ENCODE data around the gene CPS1. TPM values are rescaled to one million over a fixed set of nuclear protein-coding genes. Genes with fewer than 3 reads are reported as not detected.

CPS1 gene
- total RNA-seq, 1 experiment from 2014 or later, result 0.84 TPM

DNA sequence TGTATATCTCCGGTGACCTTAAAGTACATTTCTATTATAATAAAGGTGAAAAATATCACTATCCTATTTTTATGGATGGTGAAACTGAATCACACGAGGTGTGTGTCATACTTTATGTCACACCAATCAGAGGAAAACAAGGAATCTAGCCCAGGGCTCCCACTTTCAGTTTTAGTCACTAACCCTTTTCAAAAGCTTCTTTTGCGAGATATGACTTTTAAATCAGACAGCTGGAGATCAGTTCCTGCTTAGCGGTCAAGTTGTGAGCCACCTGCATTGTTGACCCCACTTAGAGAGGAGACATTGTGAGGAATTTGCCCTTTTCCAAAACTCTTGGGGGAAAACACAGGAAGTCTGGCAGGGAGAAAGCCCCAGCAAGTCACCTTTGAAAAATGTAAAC is 70.5 kb downstream of the CPS1 start:
- H3K27ac Mint-ChIP-seq (ENCODE audit: unreplicated experiment), result no peak overlapping the region
- CTCF ChIA-PET, result no interaction called here

DNA sequence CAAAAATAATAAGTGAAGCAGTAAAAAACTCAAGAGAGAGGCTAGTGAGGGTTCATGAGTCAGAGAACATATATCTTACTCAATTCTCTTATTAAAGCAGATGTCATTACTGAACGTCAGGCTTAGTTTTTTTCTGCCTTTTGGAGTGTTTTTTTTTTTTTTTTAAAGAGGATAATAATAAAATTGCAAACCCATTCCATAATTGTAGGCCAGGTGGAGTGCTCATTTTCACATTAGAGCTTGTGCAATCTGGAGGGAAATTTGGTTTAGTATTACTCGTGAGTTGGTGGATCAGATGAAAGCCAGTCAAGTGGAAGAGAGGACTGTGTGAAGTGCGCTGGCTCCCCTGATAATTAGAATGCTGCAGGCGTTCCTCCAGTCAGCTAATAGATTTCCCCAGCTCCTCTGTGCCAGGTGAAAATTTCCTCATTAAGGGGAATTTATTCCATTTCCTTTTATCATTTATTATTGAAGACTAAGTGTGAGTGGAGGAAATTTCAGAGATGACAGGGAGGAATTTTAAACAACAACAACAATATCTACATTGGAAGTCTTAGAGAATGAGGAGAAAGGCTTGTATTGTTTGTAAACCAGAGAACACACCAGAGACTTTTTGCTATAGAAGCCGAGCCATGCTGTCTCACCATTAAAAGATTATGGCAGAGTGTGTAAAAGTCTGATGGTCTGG is 74.6 kb downstream of the CPS1 start:
- no peak overlapping the region for H3K4me3 Mint-ChIP-seq (ENCODE audit: unreplicated experiment)
- no peak for DNase-seq
- no TSS peak for BruUV-seq (replicated peaks)
- H3K27me3 Mint-ChIP-seq (ENCODE audit: insufficient read depth, unreplicated experiment), result peaks cover 2% of the 10 kb centered on the region
- TF ChIP-seq, protein P1, sequence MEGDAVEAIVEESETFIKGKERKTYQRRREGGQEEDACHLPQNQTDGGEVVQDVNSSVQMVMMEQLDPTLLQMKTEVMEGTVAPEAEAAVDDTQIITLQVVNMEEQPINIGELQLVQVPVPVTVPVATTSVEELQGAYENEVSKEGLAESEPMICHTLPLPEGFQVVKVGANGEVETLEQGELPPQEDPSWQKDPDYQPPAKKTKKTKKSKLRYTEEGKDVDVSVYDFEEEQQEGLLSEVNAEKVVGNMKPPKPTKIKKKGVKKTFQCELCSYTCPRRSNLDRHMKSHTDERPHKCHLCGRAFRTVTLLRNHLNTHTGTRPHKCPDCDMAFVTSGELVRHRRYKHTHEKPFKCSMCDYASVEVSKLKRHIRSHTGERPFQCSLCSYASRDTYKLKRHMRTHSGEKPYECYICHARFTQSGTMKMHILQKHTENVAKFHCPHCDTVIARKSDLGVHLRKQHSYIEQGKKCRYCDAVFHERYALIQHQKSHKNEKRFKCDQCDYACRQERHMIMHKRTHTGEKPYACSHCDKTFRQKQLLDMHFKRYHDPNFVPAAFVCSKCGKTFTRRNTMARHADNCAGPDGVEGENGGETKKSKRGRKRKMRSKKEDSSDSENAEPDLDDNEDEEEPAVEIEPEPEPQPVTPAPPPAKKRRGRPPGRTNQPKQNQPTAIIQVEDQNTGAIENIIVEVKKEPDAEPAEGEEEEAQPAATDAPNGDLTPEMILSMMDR (IDR thresholded peaks at IDR 0.05; ENCODE audit: insufficient read depth in 1 of 2, low read depth in 1 of 2, low read length in 1 of 2, severe bottlenecking in 1 of 2, unreplicated experiment in 1 of 2), result no peak
- H3K4me1 Mint-ChIP-seq (ENCODE audit: low read depth, unreplicated experiment), result no peaks in the 10 kb centered on the region
- no peak overlapping the region for H3K27ac Mint-ChIP-seq (ENCODE audit: unreplicated experiment)
- Histone ChIP-seq H3K27me3 (replicated peaks; ENCODE audit: control insufficient read depth, insufficient read depth, low read length) (no peaks in the 10 kb centered on the region), H3K4me1 (no peaks in the 10 kb centered on the region), H3K36me3 (ENCODE audit: control insufficient read depth, insufficient read depth, low read length) (no peaks in the 10 kb centered on the region), H3K4me3 (ENCODE audit: low read depth, low read length) (no peak overlapping the region), H3K9me3 (no peaks in the 10 kb centered on the region)
- intact Hi-C loops (cut with micrococcal nuclease; ENCODE audit: unreplicated experiment), result no loop called here
- CTCF ChIA-PET, result no interaction called here
- POLR2A ChIA-PET, result interaction anchor here (0.7 kb wide), 1 partner anchor 77 kb away, joined by 8 read pairs; no protein-coding TSS in a partner anchor
- H3K9me3 Mint-ChIP-seq (ENCODE audit: unreplicated experiment), result no peaks in the 10 kb centered on the region
- no peaks in the 10 kb centered on the region for H3K36me3 Mint-ChIP-seq (ENCODE audit: insufficient read depth, unreplicated experiment)

More for the DNA sequence above, 70.5 kb downstream of the CPS1 start:
- TF ChIP-seq, protein P1 (IDR thresholded peaks at IDR 0.05; ENCODE audit: insufficient read depth in 1 of 2, low read depth in 1 of 2, low read length in 1 of 2, severe bottlenecking in 1 of 2, unreplicated experiment in 1 of 2), result no peak
- no peak for DNase-seq
- POLR2A ChIA-PET, result no interaction called here
- Histone ChIP-seq H3K4me1 (no peaks in the 10 kb centered on the region), H3K36me3 (ENCODE audit: control insufficient read depth, insufficient read depth, low read length) (no peaks in the 10 kb centered on the region), H3K4me3 (ENCODE audit: low read depth, low read length) (no peak overlapping the region), H3K9me3 (no peaks in the 10 kb centered on the region), H3K27me3 (replicated peaks; ENCODE audit: control insufficient read depth, insufficient read depth, low read length) (no peaks in the 10 kb centered on the region)
- H3K36me3 Mint-ChIP-seq (ENCODE audit: insufficient read depth, unreplicated experiment), result no peaks in the 10 kb centered on the region
- no TSS peak for BruUV-seq (replicated peaks)
- no peaks in the 10 kb centered on the region for H3K4me1 Mint-ChIP-seq (ENCODE audit: low read depth, unreplicated experiment)
- H3K27me3 Mint-ChIP-seq (ENCODE audit: insufficient read depth, unreplicated experiment), result no peaks in the 10 kb centered on the region
- no peak overlapping the region for H3K4me3 Mint-ChIP-seq (ENCODE audit: unreplicated experiment)
- H3K9me3 Mint-ChIP-seq (ENCODE audit: unreplicated experiment), result no peaks in the 10 kb centered on the region
- intact Hi-C loops (cut with micrococcal nuclease; ENCODE audit: unreplicated experiment), result no loop called here

DNA sequence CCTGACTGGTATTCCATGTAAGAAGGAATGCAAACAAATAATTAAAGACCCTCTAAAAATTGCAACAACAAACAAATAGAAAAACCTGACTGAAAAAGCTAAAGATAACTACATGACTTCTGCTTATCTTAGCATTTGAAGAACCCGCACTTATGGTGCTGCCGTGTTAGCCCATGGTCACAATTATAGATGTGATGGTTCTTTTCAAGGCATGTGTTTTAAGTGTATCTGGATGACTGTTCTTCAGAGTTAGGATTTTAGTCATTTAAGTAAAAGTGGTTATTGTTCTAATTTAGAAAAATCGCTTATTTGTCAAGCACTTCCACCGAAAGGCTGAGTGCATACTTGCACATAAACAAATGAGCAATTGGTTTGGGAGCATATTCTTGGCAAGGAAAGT is 77.3 kb downstream of the CPS1 start:
- H3K36me3 Mint-ChIP-seq (ENCODE audit: insufficient read depth, unreplicated experiment), result no peaks in the 10 kb centered on the region
- no peaks in the 10 kb centered on the region for H3K27me3 ChIP-seq (replicated peaks; ENCODE audit: control insufficient read depth, insufficient read depth, low read length)
- ChIA-PET POLR2A (no interaction called here), CTCF (no interaction called here)
- peaks cover 2% of the 10 kb centered on the region for H3K27me3 Mint-ChIP-seq (ENCODE audit: insufficient read depth, unreplicated experiment)
- H3K4me3 Mint-ChIP-seq (ENCODE audit: unreplicated experiment), result no peak overlapping the region
- DNase-seq, result no peak
- H3K4me1 ChIP-seq, result no peaks in the 10 kb centered on the region
- intact Hi-C loops (cut with micrococcal nuclease; ENCODE audit: unreplicated experiment), result no loop called here
- H3K9me3 ChIP-seq, result no peaks in the 10 kb centered on the region
- H3K4me1 Mint-ChIP-seq (ENCODE audit: low read depth, unreplicated experiment), result no peaks in the 10 kb centered on the region
- H3K9me3 Mint-ChIP-seq (ENCODE audit: unreplicated experiment), result no peaks in the 10 kb centered on the region
- no TSS peak for BruUV-seq (replicated peaks)
- TF ChIP-seq, protein P1 (IDR thresholded peaks at IDR 0.05; ENCODE audit: insufficient read depth in 1 of 2, low read depth in 1 of 2, low read length in 1 of 2, severe bottlenecking in 1 of 2, unreplicated experiment in 1 of 2), result no peak
- no peaks in the 10 kb centered on the region for H3K36me3 ChIP-seq (ENCODE audit: control insufficient read depth, insufficient read depth, low read length)
- H3K27ac Mint-ChIP-seq (ENCODE audit: unreplicated experiment), result no peak overlapping the region
- no peak overlapping the region for H3K4me3 ChIP-seq (ENCODE audit: low read depth, low read length)

Data from Caco-2 (cell line).